DND-41 (cell line): Measurements from ENCODE around the gene ELL.

Source experiments
- ATAC-seq: fragments of 200-7000 bp; cut with Tn5 transposase; 3 replicates; pipeline ENCODE4 v1.9.1; 2021; ENCODE audit warnings: low read depth; ENCODE audit not compliant: insufficient read depth
- DNase-seq: peaks from one replicate; pipeline ENCODE4 v3.0.0-alpha.2; 2020
- H2AFZ ChIP-seq: 2 replicates; pipeline ENCODE4 v1.6.0; 2012; ENCODE audit warnings: low read depth, low read length
- H3K27ac ChIP-seq: 2 replicates; pipeline ENCODE4 v1.5.1; 2012; ENCODE audit warnings: low read length, inconsistent platforms
- H3K27me3 ChIP-seq: fragments of 200-600 bp; sonication (generic); 2 replicates; pipeline ENCODE4 v1.6.0; 2012; ENCODE audit warnings: low read length, mild to moderate bottlenecking, inconsistent platforms; ENCODE audit not compliant: insufficient read depth, poor library complexity
- H3K36me3 ChIP-seq: 2 replicates; pipeline ENCODE4 v1.5.1; 2012; ENCODE audit warnings: low read length, inconsistent platforms; ENCODE audit not compliant: insufficient read depth
- H3K4me1 ChIP-seq: 2 replicates; pipeline ENCODE4 v1.5.1; 2012; ENCODE audit warnings: mild to moderate bottlenecking, low read length; ENCODE audit not compliant: insufficient read depth
- H3K4me2 ChIP-seq: 2 replicates; pipeline ENCODE4 v1.6.0; 2012; ENCODE audit warnings: mild to moderate bottlenecking, moderate library complexity, low read length, inconsistent platforms; ENCODE audit not compliant: insufficient read depth
- H3K4me3 ChIP-seq, 2 experiments: fragments of 200-600 bp in 1 of 2; shearing (Covaris generic) in 1 of 2; 2 replicates each; pipeline ENCODE4 v1.5.1; 2012 to 2016; ENCODE audit warnings: inconsistent platforms in 2 of 2, low read length in 2 of 2, mild to moderate bottlenecking in 2 of 2, low read depth in 1 of 2, moderate library complexity in 1 of 2
- H3K79me2 ChIP-seq: 2 replicates; pipeline ENCODE4 v1.6.0; 2012; ENCODE audit warnings: low read length, inconsistent platforms; ENCODE audit not compliant: insufficient read depth
- H3K9ac ChIP-seq: 2 replicates; pipeline ENCODE4 v1.6.0; 2012; ENCODE audit warnings: low read depth, mild to moderate bottlenecking, inconsistent platforms, low read length, moderate library complexity
- H3K9me3 ChIP-seq: 2 replicates; pipeline ENCODE4 v1.5.1; 2012; ENCODE audit warnings: low read length, moderate library complexity, mild to moderate bottlenecking, inconsistent platforms; ENCODE audit not compliant: insufficient read depth, severe bottlenecking
- H4K20me1 ChIP-seq: 2 replicates; pipeline ENCODE4 v1.6.0; 2012; ENCODE audit warnings: low read length; ENCODE audit not compliant: insufficient read depth
- EZH2 ChIP-seq: IDR thresholded peaks from 3 replicates; pipeline ENCODE4 v1.6.1; 2012; ENCODE audit warnings: borderline replicate concordance, low read depth, mild to moderate bottlenecking, moderate library complexity, low read length, inconsistent platforms; ENCODE audit not compliant: severe bottlenecking
- TF ChIP-seq, protein P1 (sequence below): IDR thresholded peaks from 2 replicates; pipeline ENCODE4 v1.5.1; 2012; ENCODE audit warnings: borderline replicate concordance, low read length, moderate library complexity, mild to moderate bottlenecking; ENCODE audit not compliant: poor library complexity, severe bottlenecking; ENCODE audit errors: extremely low read depth

ELL gene

DNA sequence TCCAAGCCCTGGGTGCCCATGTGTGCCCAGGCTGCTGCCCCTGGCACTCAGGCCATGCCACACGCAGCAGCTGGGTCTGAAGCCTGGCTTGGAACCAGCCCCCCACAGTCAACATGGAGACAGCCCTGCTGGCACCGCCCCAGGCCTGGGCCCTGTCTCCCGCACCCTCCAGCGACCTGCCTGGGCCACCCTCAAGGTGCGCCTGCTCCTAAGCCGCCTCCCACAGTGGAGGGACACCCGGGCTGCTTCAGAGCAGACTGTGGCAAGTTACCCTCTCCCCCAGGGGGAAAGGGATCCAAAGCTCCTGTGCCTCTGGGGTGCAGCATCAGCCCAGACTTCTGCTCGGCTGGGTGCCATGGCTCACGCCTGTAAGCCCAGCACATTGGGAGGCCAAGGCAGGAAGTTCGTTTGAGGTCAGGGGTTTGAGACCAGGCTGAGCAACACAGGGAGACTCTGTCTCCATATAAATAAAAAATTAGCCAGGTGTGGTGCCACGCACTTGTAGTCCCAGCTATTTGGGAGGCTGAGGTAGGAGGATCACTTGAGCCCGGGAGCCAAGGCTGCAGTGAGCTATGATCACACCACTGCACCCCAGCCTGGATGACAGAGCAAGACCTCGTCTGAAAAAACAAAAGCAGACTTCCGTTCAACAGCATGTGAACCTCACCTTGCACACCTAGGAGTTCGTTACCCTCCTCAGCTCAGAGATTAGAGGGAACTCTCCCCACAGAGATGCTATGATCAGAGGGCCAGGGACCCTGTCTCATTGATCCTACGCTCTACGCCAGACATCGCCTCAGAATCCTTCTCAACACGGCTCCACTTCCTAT, 15.6 kb downstream of the ELL start:
- H3K4me1 ChIP-seq = peaks cover 18% of the 10 kb centered on the region
- no peak for DNase-seq
- TF ChIP-seq EZH2 = no peak
- TF ChIP-seq, protein P1, sequence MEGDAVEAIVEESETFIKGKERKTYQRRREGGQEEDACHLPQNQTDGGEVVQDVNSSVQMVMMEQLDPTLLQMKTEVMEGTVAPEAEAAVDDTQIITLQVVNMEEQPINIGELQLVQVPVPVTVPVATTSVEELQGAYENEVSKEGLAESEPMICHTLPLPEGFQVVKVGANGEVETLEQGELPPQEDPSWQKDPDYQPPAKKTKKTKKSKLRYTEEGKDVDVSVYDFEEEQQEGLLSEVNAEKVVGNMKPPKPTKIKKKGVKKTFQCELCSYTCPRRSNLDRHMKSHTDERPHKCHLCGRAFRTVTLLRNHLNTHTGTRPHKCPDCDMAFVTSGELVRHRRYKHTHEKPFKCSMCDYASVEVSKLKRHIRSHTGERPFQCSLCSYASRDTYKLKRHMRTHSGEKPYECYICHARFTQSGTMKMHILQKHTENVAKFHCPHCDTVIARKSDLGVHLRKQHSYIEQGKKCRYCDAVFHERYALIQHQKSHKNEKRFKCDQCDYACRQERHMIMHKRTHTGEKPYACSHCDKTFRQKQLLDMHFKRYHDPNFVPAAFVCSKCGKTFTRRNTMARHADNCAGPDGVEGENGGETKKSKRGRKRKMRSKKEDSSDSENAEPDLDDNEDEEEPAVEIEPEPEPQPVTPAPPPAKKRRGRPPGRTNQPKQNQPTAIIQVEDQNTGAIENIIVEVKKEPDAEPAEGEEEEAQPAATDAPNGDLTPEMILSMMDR = no peak
- H3K36me3 ChIP-seq = no peaks in the 10 kb centered on the region
- H3K79me2 ChIP-seq = peaks cover 95% of the 10 kb centered on the region
- H3K27me3 ChIP-seq = no peaks in the 10 kb centered on the region
- H3K4me3 ChIP-seq = no peak overlapping the region
- no peaks in the 10 kb centered on the region for H3K9me3 ChIP-seq
- peak overlapping the region; percentile 39 for H3K27ac ChIP-seq
- peaks cover 91% of the 10 kb centered on the region for H4K20me1 ChIP-seq
- ATAC-seq = peak; percentile 18; the same call in 1 of the 3 replicates
- H3K9ac ChIP-seq = no peak overlapping the region
- H2AFZ ChIP-seq = no peak overlapping the region
- H3K4me2 ChIP-seq = peak overlapping the region; percentile 12; the same call in 1 of the 2 replicates

DNA sequence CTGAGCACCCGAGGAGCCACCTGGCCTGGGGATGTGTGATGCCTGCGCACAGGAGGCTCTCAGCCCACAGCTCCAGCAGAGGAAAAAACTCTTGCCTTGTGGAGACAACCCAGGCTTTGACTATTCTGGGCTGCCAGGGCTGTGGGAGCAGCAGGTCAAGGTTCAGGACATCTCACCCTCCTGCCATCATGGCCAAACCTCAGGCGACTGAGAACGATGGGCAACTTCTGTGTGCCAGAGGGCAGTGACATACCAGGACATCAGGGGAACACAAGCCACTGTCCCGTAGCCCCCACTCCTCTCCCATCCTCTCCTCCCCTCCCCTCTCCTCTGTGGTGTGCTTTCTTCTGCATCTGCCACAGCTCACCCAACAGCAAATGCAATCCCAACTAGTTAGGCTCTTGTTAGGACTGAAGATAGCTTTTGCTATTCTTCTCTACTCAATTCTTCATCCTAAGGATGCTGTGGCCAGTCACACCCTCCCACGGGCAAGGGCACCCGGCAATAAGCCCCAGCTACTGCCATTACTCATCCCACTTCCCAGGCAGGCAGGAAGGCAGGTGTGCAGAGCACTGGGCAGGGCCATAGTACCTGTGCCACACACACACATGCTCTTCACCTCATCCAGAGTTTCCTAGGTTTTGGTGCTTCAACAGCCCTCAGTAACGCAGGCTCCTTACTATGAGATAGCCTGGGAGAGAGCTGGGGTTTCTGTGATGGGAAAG, 16.8 kb downstream of the ELL start:
- H3K27me3 ChIP-seq = no peaks in the 10 kb centered on the region
- TF ChIP-seq, protein P1 = no peak
- TF ChIP-seq EZH2 = no peak
- H3K4me1 ChIP-seq = peaks cover 18% of the 10 kb centered on the region
- H3K36me3 ChIP-seq = no peaks in the 10 kb centered on the region
- H2AFZ ChIP-seq = no peak overlapping the region
- no peak for ATAC-seq
- peaks cover 96% of the 10 kb centered on the region for H4K20me1 ChIP-seq
- peaks cover 98% of the 10 kb centered on the region for H3K79me2 ChIP-seq
- no peak overlapping the region for H3K4me3 ChIP-seq
- no peak overlapping the region for H3K4me2 ChIP-seq
- no peaks in the 10 kb centered on the region for H3K9me3 ChIP-seq
- H3K27ac ChIP-seq = no peak overlapping the region
- DNase-seq = no peak
- H3K9ac ChIP-seq = no peak overlapping the region

DNA sequence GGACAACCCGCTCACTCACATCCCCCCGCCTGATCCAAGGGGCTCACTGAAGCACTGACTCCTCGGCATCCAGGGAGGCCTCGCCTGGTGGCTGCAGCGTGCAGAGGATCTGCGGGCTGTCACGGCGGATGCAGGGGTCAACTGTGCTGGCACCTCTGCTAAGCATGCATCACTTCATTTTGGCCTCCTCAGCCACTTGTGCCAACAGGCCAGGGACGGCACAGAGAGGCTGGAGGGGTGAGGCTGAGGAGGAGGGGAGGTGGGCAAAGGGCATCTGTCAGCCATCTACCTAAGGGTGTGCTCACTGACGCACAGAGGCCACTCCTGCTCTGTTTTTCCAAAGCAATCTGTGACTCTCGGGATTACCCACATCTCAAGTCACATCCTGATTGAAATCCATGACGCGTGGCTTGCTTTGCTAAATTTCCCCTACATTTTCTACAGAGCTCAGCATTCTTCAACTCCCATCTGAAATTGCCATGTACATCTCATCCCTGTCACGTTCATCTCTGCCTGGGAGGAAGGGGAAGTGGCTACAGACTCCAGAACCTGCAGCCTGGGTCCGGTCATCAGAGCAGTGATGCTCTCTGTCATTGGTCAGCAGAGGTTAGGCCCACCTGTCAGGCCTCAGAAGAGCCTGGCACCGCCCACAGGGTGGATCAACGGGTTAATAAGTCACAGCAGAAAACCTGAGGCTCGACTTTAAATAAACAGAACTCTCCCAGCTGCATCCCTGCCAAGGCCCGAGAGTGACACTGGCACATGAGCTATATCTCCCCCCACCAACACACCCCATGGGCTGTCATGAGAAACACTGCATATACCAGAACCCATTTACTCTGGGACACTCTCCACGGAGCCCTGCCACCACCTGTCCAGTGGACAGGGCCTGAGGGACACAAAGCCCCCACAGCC, 17.6 kb downstream of the ELL start:
- H2AFZ ChIP-seq = no peak overlapping the region
- ATAC-seq (no peak), DNase-seq (no peak)
- no peak overlapping the region for H3K4me2 ChIP-seq
- no peaks in the 10 kb centered on the region for H3K27me3 ChIP-seq
- peaks cover 95% of the 10 kb centered on the region for H4K20me1 ChIP-seq
- TF ChIP-seq, protein P1 = no peak
- TF ChIP-seq EZH2 = no peak
- no peaks in the 10 kb centered on the region for H3K9me3 ChIP-seq
- peaks cover 97% of the 10 kb centered on the region for H3K79me2 ChIP-seq
- H3K9ac ChIP-seq = no peak overlapping the region
- H3K4me3 ChIP-seq = no peak overlapping the region
- peaks cover 18% of the 10 kb centered on the region for H3K4me1 ChIP-seq
- H3K36me3 ChIP-seq = no peaks in the 10 kb centered on the region
- H3K27ac ChIP-seq = no peak overlapping the region
